Memory B cell (primary cell): ENCODE data around the gene NOL6.
"Not testable (repeated sequence)": the region's sequence is repeated elsewhere in the genome, so short reads cannot be mapped to it uniquely, and the experiment has no call there.

Experiments
- ATAC-seq: fragments of 150-1000 bp; cut with Tn5 transposase; 2 replicates; pipeline ENCODE4 v1.10.0; 2021; ENCODE audit warnings: low read depth, mild to moderate bottlenecking, moderate library complexity
- DNase-seq, 2 donors: peaks; one replicate each; pipeline ENCODE4 v3.0.0; 2022; ENCODE audit warnings: low spot score in 2 of 2
- H3K27ac Mint-ChIP-seq: one replicate; pipeline ENCODE4 v1.8.0; 2022; ENCODE audit warnings: mild to moderate bottlenecking, moderate library complexity, mixed read lengths
- H3K27me3 Mint-ChIP-seq: one replicate; pipeline ENCODE4 v1.8.0; 2022; ENCODE audit warnings: mixed read lengths
- H3K36me3 Mint-ChIP-seq: one replicate; pipeline ENCODE4 v1.8.0; 2022; ENCODE audit warnings: mild to moderate bottlenecking, mixed read lengths
- H3K4me1 Mint-ChIP-seq: one replicate; pipeline ENCODE4 v1.8.0; 2022; ENCODE audit warnings: mixed read lengths
- H3K4me3 Mint-ChIP-seq: one replicate; pipeline ENCODE4 v1.8.0; 2022; ENCODE audit warnings: mild to moderate bottlenecking, moderate library complexity, mixed read lengths
- H3K9me3 Mint-ChIP-seq: one replicate; pipeline ENCODE4 v1.8.0; 2022; ENCODE audit warnings: mixed read lengths

NOL6 gene

GRCh38 chr9:33493819-33494218 lies 20.1 kb upstream of the NOL6 start:
- H3K27ac Mint-ChIP-seq, H3K9me3 Mint-ChIP-seq, H3K4me3 Mint-ChIP-seq, H3K36me3 Mint-ChIP-seq, ATAC-seq, DNase-seq, H3K4me1 Mint-ChIP-seq: not testable (repeated sequence)
- peaks cover 13% of the 10 kb centered on the region for H3K27me3 Mint-ChIP-seq

GRCh38 chr9:33489066-33489465 lies 15.3 kb upstream of the NOL6 start:
- Mint-ChIP-seq H3K4me3 (no peak overlapping the region), H3K9me3 (no peaks in the 10 kb centered on the region), H3K27me3 (peaks cover 13% of the 10 kb centered on the region), H3K27ac (no peak overlapping the region), H3K36me3 (no peaks in the 10 kb centered on the region), H3K4me1 (no peaks in the 10 kb centered on the region)
- DNase-seq (no peak), ATAC-seq (no peak)

- not testable (repeated sequence) for H3K27ac Mint-ChIP-seq, H3K36me3 Mint-ChIP-seq, H3K27me3 Mint-ChIP-seq, H3K4me3 Mint-ChIP-seq, H3K9me3 Mint-ChIP-seq, ATAC-seq, DNase-seq, H3K4me1 Mint-ChIP-seq
These were observed 11.6 kb upstream of the NOL6 start for GRCh38 chr9:33485312-33485711.

GRCh38 chr9:33480976-33481375 lies 7.3 kb upstream of the NOL6 start:
- DNase-seq (no peak), ATAC-seq (no peak)
- peaks cover 3% of the 10 kb centered on the region for H3K27me3 Mint-ChIP-seq
- H3K9me3 Mint-ChIP-seq, result no peaks in the 10 kb centered on the region
- no peak overlapping the region for H3K4me3 Mint-ChIP-seq
- no peaks in the 10 kb centered on the region for H3K4me1 Mint-ChIP-seq
- H3K36me3 Mint-ChIP-seq, result no peaks in the 10 kb centered on the region
- H3K27ac Mint-ChIP-seq, result no peak overlapping the region

GRCh38 chr9:33480106-33480505 lies 6.4 kb upstream of the NOL6 start:
- Mint-ChIP-seq H3K9me3 (no peaks in the 10 kb centered on the region), H3K27me3 (peaks cover 2% of the 10 kb centered on the region), H3K36me3 (no peaks in the 10 kb centered on the region), H3K27ac (no peak overlapping the region), H3K4me1 (no peaks in the 10 kb centered on the region), H3K4me3 (no peak overlapping the region)
- ATAC-seq, result no peak
- no peak for DNase-seq

GRCh38 chr9:33476503-33476902 lies 2.8 kb upstream of the NOL6 start:
- H3K27me3 Mint-ChIP-seq, result no peaks in the 10 kb centered on the region
- ATAC-seq (no peak), DNase-seq (no peak)
- peaks cover 3% of the 10 kb centered on the region for H3K36me3 Mint-ChIP-seq
- no peaks in the 10 kb centered on the region for H3K9me3 Mint-ChIP-seq
- H3K4me1 Mint-ChIP-seq, result peaks cover 4% of the 10 kb centered on the region
- H3K4me3 Mint-ChIP-seq, result no peak overlapping the region
- H3K27ac Mint-ChIP-seq, result no peak overlapping the region

GRCh38 chr9:33475357-33475756 lies 1.6 kb upstream of the NOL6 start:
- ATAC-seq, result no peak
- Mint-ChIP-seq H3K36me3 (peaks cover 6% of the 10 kb centered on the region), H3K4me1 (peaks cover 4% of the 10 kb centered on the region), H3K9me3 (no peaks in the 10 kb centered on the region), H3K4me3 (no peak overlapping the region), H3K27me3 (no peaks in the 10 kb centered on the region), H3K27ac (no peak overlapping the region)
- DNase-seq, result no peak

- Mint-ChIP-seq H3K36me3 (peaks cover 12% of the 10 kb centered on the region), H3K27ac (peak overlapping the region; percentile 83)
- no peak for ATAC-seq
These were observed 676 bp downstream of the NOL6 start for GRCh38 chr9:33472881-33473615.

GRCh38 chr9:33472171-33472880 lies 1.4 kb downstream of the NOL6 start:
- DNase-seq (no peak), ATAC-seq (no peak)
- Mint-ChIP-seq H3K27me3 (no peaks in the 10 kb centered on the region), H3K9me3 (no peaks in the 10 kb centered on the region), H3K4me1 (peaks cover 4% of the 10 kb centered on the region), H3K4me3 (peak overlapping the region; percentile 67), H3K27ac (no peak overlapping the region), H3K36me3 (peaks cover 13% of the 10 kb centered on the region)

More at GRCh38 chr9:33472881-33473615, 676 bp downstream of the NOL6 start:
- peak overlapping the region; percentile 92 for H3K4me3 Mint-ChIP-seq
- H3K9me3 Mint-ChIP-seq, result no peaks in the 10 kb centered on the region
- peaks cover 4% of the 10 kb centered on the region for H3K4me1 Mint-ChIP-seq
- no peaks in the 10 kb centered on the region for H3K27me3 Mint-ChIP-seq
- no peak for DNase-seq

- H3K9me3 Mint-ChIP-seq, result no peaks in the 10 kb centered on the region
- H3K27me3 Mint-ChIP-seq, result no peaks in the 10 kb centered on the region
- peaks cover 4% of the 10 kb centered on the region for H3K4me1 Mint-ChIP-seq
- H3K36me3 Mint-ChIP-seq, result peaks cover 13% of the 10 kb centered on the region
- no peak overlapping the region for H3K27ac Mint-ChIP-seq
- H3K4me3 Mint-ChIP-seq, result no peak overlapping the region
- ATAC-seq (no peak), DNase-seq (no peak)
These were observed 2.4 kb downstream of the NOL6 start for GRCh38 chr9:33471361-33471760.

GRCh38 chr9:33469891-33470290 lies 3.8 kb downstream of the NOL6 start:
- Mint-ChIP-seq H3K27ac (no peak overlapping the region), H3K36me3 (peaks cover 17% of the 10 kb centered on the region), H3K4me3 (no peak overlapping the region), H3K9me3 (no peaks in the 10 kb centered on the region), H3K27me3 (no peaks in the 10 kb centered on the region), H3K4me1 (peaks cover 4% of the 10 kb centered on the region)
- ATAC-seq, result no peak
- no peak for DNase-seq

- peaks cover 4% of the 10 kb centered on the region for H3K4me1 Mint-ChIP-seq
- ATAC-seq (no peak), DNase-seq (no peak)
- H3K27ac Mint-ChIP-seq, result no peak overlapping the region
- H3K27me3 Mint-ChIP-seq, result no peaks in the 10 kb centered on the region
- no peak overlapping the region for H3K4me3 Mint-ChIP-seq
- peaks cover 23% of the 10 kb centered on the region for H3K36me3 Mint-ChIP-seq
- no peaks in the 10 kb centered on the region for H3K9me3 Mint-ChIP-seq
These were observed 4.7 kb downstream of the NOL6 start for GRCh38 chr9:33468797-33469621.

- Mint-ChIP-seq H3K36me3 (peaks cover 23% of the 10 kb centered on the region), H3K4me1 (peaks cover 2% of the 10 kb centered on the region), H3K27ac (peak overlapping the region; percentile 73), H3K27me3 (no peaks in the 10 kb centered on the region), H3K9me3 (no peaks in the 10 kb centered on the region), H3K4me3 (no peak overlapping the region)
- ATAC-seq (no peak), DNase-seq (no peak)
These were observed 5.5 kb downstream of the NOL6 start for GRCh38 chr9:33468215-33468730.

- DNase-seq (no peak), ATAC-seq (no peak)
- Mint-ChIP-seq H3K27ac (peak overlapping the region; percentile 73), H3K36me3 (peaks cover 27% of the 10 kb centered on the region), H3K4me1 (no peaks in the 10 kb centered on the region), H3K4me3 (no peak overlapping the region), H3K27me3 (no peaks in the 10 kb centered on the region), H3K9me3 (no peaks in the 10 kb centered on the region)
These were observed 6.2 kb downstream of the NOL6 start for GRCh38 chr9:33467526-33467925.
